NCI-H82 (cell line): Measurements from ENCODE around the gene HECA.

ENCODE experiments used
- DNase-seq: peaks from one replicate; lab custom pipeline; 2025; lab: John Stamatoyannopoulos, UW

Gene HECA

GRCh38 chr6:139161169-139161568, 26.3 kb downstream of the HECA start:
- DNase-seq, result no peak

GRCh38 chr6:139161817-139162284, 27.0 kb downstream of the HECA start:
- peak; percentile 48 for DNase-seq

GRCh38 chr6:139164001-139164400, 29.1 kb downstream of the HECA start:
- no peak for DNase-seq

- no peak for DNase-seq
These were observed 30.4 kb downstream of the HECA start for GRCh38 chr6:139165324-139165723.

- no peak for DNase-seq
These were observed 31.5 kb downstream of the HECA start for GRCh38 chr6:139166238-139166955.

- DNase-seq, result no peak
These were observed 32.1 kb downstream of the HECA start for GRCh38 chr6:139166956-139167313.

GRCh38 chr6:139172151-139172550, 37.3 kb downstream of the HECA start:
- no peak for DNase-seq

GRCh38 chr6:139172567-139172966, 37.7 kb downstream of the HECA start:
- no peak for DNase-seq

GRCh38 chr6:139173172-139173571, 38.3 kb downstream of the HECA start:
- DNase-seq, result no peak

- DNase-seq, result no peak
These were observed 38.9 kb downstream of the HECA start for GRCh38 chr6:139173822-139174221.

- no peak for DNase-seq
These were observed 40.1 kb downstream of the HECA start for GRCh38 chr6:139174961-139175360.

- DNase-seq, result no peak
These were observed 40.6 kb downstream of the HECA start for GRCh38 chr6:139175389-139175948.

- DNase-seq, result no peak
These were observed 46.4 kb downstream of the HECA start for GRCh38 chr6:139181236-139181635.

GRCh38 chr6:139184047-139184446, 49.2 kb downstream of the HECA start:
- no peak for DNase-seq

GRCh38 chr6:139184459-139184858, 49.6 kb downstream of the HECA start:
- no peak for DNase-seq

- DNase-seq, result no peak
These were observed 51.4 kb downstream of the HECA start for GRCh38 chr6:139186242-139186641.

GRCh38 chr6:139186692-139187091, 51.8 kb downstream of the HECA start:
- no peak for DNase-seq

- DNase-seq, result peak; percentile 44
These were observed 52.6 kb downstream of the HECA start for GRCh38 chr6:139187489-139187888.

- no peak for DNase-seq
These were observed 54.8 kb downstream of the HECA start for GRCh38 chr6:139189665-139190064.

- DNase-seq, result no peak
These were observed 59.9 kb downstream of the HECA start for GRCh38 chr6:139194740-139195139.

GRCh38 chr6:139198529-139199288, 63.8 kb downstream of the HECA start:
- DNase-seq, result no peak

GRCh38 chr6:139201378-139201777, 66.5 kb downstream of the HECA start:
- DNase-seq, result no peak

- no peak for DNase-seq
These were observed 70.1 kb downstream of the HECA start for GRCh38 chr6:139204978-139205377.
